Activated naive CD8-positive, alpha-beta T cell treated with anti-CD3 and anti-CD28 coated beads, Interleukin-2, amount 50 U/mL, for 16 hours (primary cell): ENCODE results near the gene TOPORS.
"Not testable (repeated sequence)": the region's sequence is repeated elsewhere in the genome, so short reads cannot be mapped to it uniquely, and the experiment has no call there.

Experiments used
- DNase-seq: peaks from one replicate; pipeline ENCODE4 v3.0.0-alpha.2; 2020; ENCODE audit warnings: low read depth, low spot score

The TOPORS gene

GRCh38 chr9:32552172-32552872 is at the start of gene TOPORS, which contains the start of gene SMIM27:
Gene TOPORS, minus strand, starts transcription at chr9:32552586. Its CDS starts 150 bp downstream, at chr9:32552436.
Gene SMIM27, plus strand, starts transcription at chr9:32552327. Its CDS starts 108 bp downstream, at chr9:32552435.
- peak; percentile 80 for DNase-seq

- not testable (repeated sequence) for DNase-seq
Measured at GRCh38 chr9:32599021-32599420, 46.6 kb upstream of the TOPORS start.

GRCh38 chr9:32596936-32597335 is 44.5 kb upstream of the TOPORS start:
- no peak for DNase-seq

- DNase-seq = no peak
Measured at GRCh38 chr9:32596096-32596865, 43.9 kb upstream of the TOPORS start.

DNA sequence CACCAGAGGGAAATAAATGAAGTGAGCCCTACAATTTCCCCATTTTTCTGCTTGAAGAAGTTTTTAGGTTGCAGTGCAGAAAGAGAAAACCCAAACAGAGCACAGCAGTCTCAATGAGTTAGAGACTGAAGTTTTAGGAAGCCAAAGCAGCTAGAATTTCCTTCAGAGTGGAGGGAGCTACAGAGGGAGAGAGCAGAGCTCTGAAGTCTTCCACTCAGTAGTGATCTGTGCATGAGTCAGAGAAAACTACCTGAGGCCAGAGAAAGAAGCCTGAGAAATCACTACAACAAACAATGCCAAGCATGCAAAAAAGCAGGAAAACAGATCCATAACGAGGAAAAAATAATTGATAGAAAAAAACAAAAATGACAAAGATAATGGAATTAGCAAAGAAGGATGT is 38.5 kb upstream of the TOPORS start:
- DNase-seq = no peak

DNA sequence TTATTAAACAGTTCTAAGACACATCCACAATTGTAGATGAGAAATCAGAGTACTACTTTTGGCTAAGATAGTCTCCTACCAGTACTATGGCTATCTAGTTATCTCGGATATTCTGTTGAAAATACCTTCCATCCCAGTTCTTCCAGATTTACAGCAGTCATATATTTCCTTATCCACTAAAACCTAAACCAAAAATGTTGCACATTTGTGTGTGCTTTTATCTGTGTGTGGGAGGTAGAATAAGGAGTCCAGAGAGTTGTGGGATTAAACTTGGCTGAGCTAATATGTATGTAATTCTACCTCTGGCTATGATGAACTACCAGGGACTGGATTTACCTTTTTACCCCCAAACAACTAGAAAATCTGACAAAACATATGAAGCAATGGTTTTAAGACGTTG is 38.1 kb upstream of the TOPORS start:
- DNase-seq = no peak

DNA sequence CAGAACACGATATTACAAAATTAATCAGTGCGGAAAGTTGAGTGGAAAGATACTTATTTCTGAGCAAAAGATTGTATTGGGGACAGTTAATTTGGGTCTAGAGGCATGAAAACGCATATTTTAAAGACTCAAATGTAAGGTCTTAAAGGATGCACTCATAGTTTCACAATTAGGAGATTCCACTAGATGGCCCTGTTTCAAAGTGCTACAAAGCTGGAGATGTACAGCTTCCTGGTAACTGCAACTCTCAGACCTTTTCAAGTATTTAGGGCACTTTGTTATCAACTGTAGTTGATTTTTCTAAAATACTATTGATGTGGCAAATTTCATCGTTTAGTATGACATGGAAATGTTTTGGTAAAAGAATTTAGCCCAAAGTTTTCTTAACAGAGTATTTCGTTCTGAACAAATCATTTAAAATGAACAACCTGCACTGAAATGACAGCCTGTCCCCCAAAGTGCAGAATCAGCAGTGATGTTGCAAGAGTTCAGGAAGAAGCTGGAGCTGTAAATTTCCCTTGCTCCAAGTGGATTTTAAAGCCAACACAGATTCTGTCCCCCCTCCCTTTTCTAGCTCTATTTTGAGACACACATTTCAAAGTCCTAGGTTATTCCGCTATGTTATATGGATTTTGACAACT is 36.8 kb upstream of the TOPORS start:
- no peak for DNase-seq

DNA sequence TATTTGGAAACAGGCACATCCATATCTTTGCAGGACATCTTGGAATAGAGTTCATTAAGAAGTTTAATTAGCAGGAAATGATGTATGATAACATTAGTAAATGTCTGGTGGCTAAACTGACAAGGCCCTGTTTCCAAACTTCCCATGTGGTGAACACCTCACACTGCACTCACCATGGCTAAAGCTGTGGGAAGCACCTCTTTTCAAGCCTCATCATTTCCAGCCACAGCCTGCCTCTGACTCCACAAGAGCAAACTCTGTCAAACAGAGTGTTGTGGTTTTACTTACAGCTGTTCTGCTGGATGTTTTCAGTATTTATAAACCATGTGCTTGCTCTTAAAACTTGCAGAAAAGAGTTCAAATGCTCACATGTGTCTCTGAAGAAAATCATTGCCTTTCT is 35.5 kb upstream of the TOPORS start:
- no peak for DNase-seq

- no peak for DNase-seq
Measured at GRCh38 chr9:32584784-32585183, 32.4 kb upstream of the TOPORS start.

- no peak for DNase-seq
Measured at GRCh38 chr9:32581512-32582143, 29.2 kb upstream of the TOPORS start.

DNA sequence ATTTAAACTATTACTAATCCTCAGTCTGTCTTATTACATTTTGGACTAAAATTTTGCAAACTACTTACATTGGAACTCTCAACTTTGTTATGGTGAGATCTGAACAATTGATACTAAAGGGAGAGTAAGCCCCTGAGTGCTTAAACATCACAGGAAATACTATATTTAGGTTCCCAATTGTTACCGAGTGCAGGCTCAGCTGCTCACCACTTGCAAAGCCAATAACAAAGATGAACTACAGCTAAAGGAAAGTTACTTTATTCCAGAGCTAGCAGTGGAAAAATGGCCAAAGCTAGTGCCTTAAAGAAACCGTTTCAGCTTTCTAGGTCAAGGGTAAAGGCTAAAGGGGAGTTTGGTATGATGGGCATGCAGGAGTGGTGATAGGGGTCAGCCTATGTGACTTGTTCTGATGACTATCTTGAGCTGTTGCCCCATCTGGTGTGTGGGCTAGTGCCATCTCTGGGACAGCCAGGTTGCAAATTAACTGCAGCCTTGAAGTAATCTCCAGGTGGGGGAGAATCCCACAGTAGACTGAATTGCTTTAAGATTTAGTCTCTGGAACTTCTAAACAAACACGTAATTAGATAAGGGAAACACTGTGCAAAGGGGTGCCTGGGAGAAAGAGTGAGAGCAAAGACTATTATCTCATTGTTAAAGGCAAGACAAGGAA is 28.4 kb upstream of the TOPORS start:
- DNase-seq = no peak

GRCh38 chr9:32579706-32580331 is 27.4 kb upstream of the TOPORS start:
- peak; percentile 56 for DNase-seq

- no peak for DNase-seq
Measured at GRCh38 chr9:32578976-32579375, 26.6 kb upstream of the TOPORS start.

DNA sequence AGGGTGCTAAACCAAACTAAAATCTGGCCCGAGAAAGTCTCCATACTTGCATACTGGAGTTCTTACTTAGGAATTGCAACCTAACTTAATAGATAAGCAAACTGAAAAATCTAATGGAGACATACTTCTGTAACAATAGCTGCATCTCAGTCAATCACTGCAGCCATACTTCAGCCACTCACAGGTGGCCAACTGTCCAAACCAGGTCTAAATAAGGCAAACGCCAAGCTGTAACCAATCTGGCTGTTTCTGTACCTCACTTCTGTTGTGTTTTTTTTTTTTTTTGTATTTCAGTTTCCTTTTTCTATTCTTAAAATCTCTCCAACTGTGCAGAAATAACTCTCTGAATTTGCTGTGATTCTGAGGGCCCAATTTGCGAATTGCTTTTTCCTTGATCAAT is 24.9 kb upstream of the TOPORS start:
- DNase-seq = no peak

GRCh38 chr9:32574858-32575257 is 22.5 kb upstream of the TOPORS start:
- no peak for DNase-seq

GRCh38 chr9:32573821-32574220 is 21.4 kb upstream of the TOPORS start:
- no peak for DNase-seq

- peak; percentile 86 for DNase-seq
Measured at GRCh38 chr9:32572900-32573523, 20.6 kb upstream of the TOPORS start, which contains the start of gene NDUFB6. Gene NDUFB6, minus strand, starts transcription at chr9:32573159. Its CDS starts 99 bp downstream, at chr9:32573060.

GRCh38 chr9:32571969-32572899 is 19.8 kb upstream of the TOPORS start:
- peak; percentile 50 for DNase-seq

DNA sequence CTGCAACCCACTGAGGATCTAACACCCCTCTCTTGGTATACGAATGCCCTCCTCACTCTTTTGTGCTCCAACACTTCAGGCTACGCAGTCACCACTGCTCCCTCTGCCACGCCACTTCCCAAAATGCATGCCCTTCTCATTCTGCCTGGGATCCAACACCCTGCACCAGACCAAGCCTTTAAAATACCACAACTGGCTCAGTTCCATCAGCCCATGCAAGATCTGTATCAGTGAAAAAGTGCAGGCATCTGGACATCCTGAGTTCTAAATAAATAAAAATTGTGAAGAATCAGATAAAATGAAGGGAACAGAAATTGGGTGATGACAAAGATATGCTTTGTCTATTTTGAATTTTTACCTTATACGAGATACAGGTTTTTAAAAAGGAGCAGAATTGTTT is 17.9 kb upstream of the TOPORS start:
- DNase-seq = no peak
